Pancreas (tissue), 10 donors: ENCODE data around the gene SYT5. TPM values are rescaled to one million over a fixed set of nuclear protein-coding genes. Genes with fewer than 3 reads are reported as not detected.
"Not testable (repeated sequence)": the region's sequence is repeated elsewhere in the genome, so short reads cannot be mapped to it uniquely, and the experiment has no call there.

ENCODE experiments used
- ATAC-seq, 4 donors: fragments of 200-7000 bp; cut with Tn5 transposase; one replicate each; pipeline versions ENCODE4 v1.8.0 to v1.9.1; 2020; ENCODE audit warnings: mild to moderate bottlenecking in 4 of 4, moderate library complexity in 4 of 4
- DNase-seq, 6 donors: peaks; one replicate each; pipeline ENCODE4 v3.0.0-alpha.2; 2020
- FAIRE-seq: peaks from 2 replicates; lab custom pipeline; 2012; peaks lifted over from hg19 to GRCh38; lab: Jason Lieb, UNC
- H3K27ac ChIP-seq, 4 donors: fragments of 200-600 bp; sonication (generic); 1 replicate in 3 of 4; 2 replicates in 1 of 4; pipeline versions ENCODE4 v1.5.0 to v1.8.0; 2020
- H3K27me3 ChIP-seq, 4 donors: fragments of 200-600 bp; one replicate each; pipeline ENCODE4 v1.8.0; 2021
- H3K36me3 ChIP-seq, 3 donors: fragments of 200-600 bp; sonication (generic) in 1 of 3; one replicate each; pipeline versions ENCODE4 v1.5.0 to v1.8.0; 2020 to 2021
- H3K4me1 ChIP-seq, 3 donors: fragments of 200-600 bp; one replicate each; pipeline ENCODE4 v1.8.0; 2021
- H3K4me3 ChIP-seq, 4 donors: fragments of 200-600 bp; sonication (generic) in 2 of 4; one replicate each; pipeline versions ENCODE4 v1.5.0 to v1.8.0; 2020 to 2021
- H3K9me3 ChIP-seq, 4 donors: fragments of 200-600 bp; one replicate each; pipeline ENCODE4 v1.8.0; 2021
- CTCF ChIP-seq, 4 donors: fragments of 200-600 bp; sonication (generic) in 3 of 4; IDR thresholded peaks; one replicate each; pipeline versions ENCODE4 v1.5.0 to v1.8.0; 2021; ENCODE audit warnings: antibody characterized with exemption in 4 of 4
- WGBS, 2 donors: extraction: QIAGEN DNeasy Blood & Tissue Kit; methylation state at CpG; one replicate each; pipeline ENCODE4 v1.1.7; 2013; 5-methylcytosine and 5-hydroxymethylcytosine counted together
- intact Hi-C, 3 donors: fragments of 100-400 bp; cut with DNase I; formaldehyde crosslinking; loops; one replicate each; pipeline versions ENCODE4 v1.11.1 to v1.14.2; 2022
- polyA plus RNA-seq, 2 donors: library from polyadenylated mRNA; stranded (reverse); fragments of 200-250 nt; gene quantifications; one replicate each; pipeline ENCODE4 v1.2.3, GENCODE V29; 2013
- total RNA-seq, 6 donors: library from RNA; stranded (reverse); fragmentation: NEBNext Ultra II Directional in 4 of 6; extraction: Animal tissue kit (Norgen Biotek cat#: 25700) in 4 of 6; gene quantifications; one replicate each; pipeline versions ENCODE4 v1.2.1 to v1.2.4, GENCODE V29; 2021 to 2023
- donor health status: healthy with polysubstance abuse.
- donor health status: DM: no; HTN: no; CAD: no; lungs with moderate emphysema.
- donor health status: DM: no; HTN: no; CAD: no.
- donor health status: control.
- donor health status: control.
- donor health status: Bipolar disorder and iron deficiency.
- donor health status: DM: yes; HTN: yes; CAD: no.
- donor health status: DM: no; HTN: no; CAD: no.
- donor health status: DM: no; HTN: no; CAD: no.
- donor health status: DM: yes; HTN: yes; CAD: no.

Gene SYT5
- total and polyA plus RNA-seq, 8 donors = 0.88 to 41.1 (median 2.8) TPM

GRCh38 chr19:55206664-55207500 is 26.8 kb upstream of the SYT5 start:
- DNase-seq = peak; percentile 89 to 96 (median 92)
- ATAC-seq = peak; percentile 88 to 93 (median 90)
- Histone ChIP-seq H3K4me3 (peak overlapping the region; percentile 1 to 46 (median 22)), H3K27me3 (no peaks in the 10 kb centered on the region), H3K4me1 (peaks cover 15 to 23% (median 15%) of the 10 kb centered on the region in 3 donors), H3K9me3 (no peaks in the 10 kb centered on the region), H3K36me3 (peaks cover 0 to 3% (median 0%) of the 10 kb centered on the region in 3 donors), H3K27ac (peak overlapping the region; percentile 77 to 92 (median 89))
- WGBS, 2 donors = 13 to 14% methylated on average over 29 of the region's 29 CpGs
- FAIRE-seq = no peak
- intact Hi-C loops = no loop called here
- TF ChIP-seq CTCF (IDR thresholded peaks at IDR 0.05) = no peak

- H3K27ac ChIP-seq, intact Hi-C loops, H3K36me3 ChIP-seq, H3K4me3 ChIP-seq, DNase-seq, H3K27me3 ChIP-seq, H3K9me3 ChIP-seq, H3K4me1 ChIP-seq, FAIRE-seq, ATAC-seq: not testable (repeated sequence)
- 78 to 83% methylated on average over 10 of the region's 10 CpGs for WGBS, 2 donors
Measured at GRCh38 chr19:55202199-55202598, 22.1 kb upstream of the SYT5 start.

- no peak for TF ChIP-seq CTCF (IDR thresholded peaks at IDR 0.05)
- ATAC-seq (no peak), DNase-seq (no peak), FAIRE-seq (no peak)
- Histone ChIP-seq H3K4me3 (no peak overlapping the region), H3K36me3 (peaks cover 0 to 10% (median 0%) of the 10 kb centered on the region in 3 donors), H3K4me1 (no peaks in the 10 kb centered on the region), H3K27ac (no peak overlapping the region), H3K27me3 (no peaks in the 10 kb centered on the region), H3K9me3 (no peaks in the 10 kb centered on the region)
- intact Hi-C loops = no loop called here
- WGBS, 2 donors = 72 to 74% methylated on average over 5 of the region's 5 CpGs
Measured at GRCh38 chr19:55199620-55200204, 19.6 kb upstream of the SYT5 start.

GRCh38 chr19:55198651-55199050 is 18.6 kb upstream of the SYT5 start:
- Histone ChIP-seq H3K4me3 (no peak overlapping the region), H3K27ac (no peak overlapping the region), H3K4me1 (no peaks in the 10 kb centered on the region), H3K27me3 (no peaks in the 10 kb centered on the region), H3K9me3 (no peaks in the 10 kb centered on the region), H3K36me3 (peaks cover 0 to 7% (median 0%) of the 10 kb centered on the region in 3 donors)
- FAIRE-seq (no peak), ATAC-seq (no peak), DNase-seq (no peak)
- no peak for TF ChIP-seq CTCF (IDR thresholded peaks at IDR 0.05)
- intact Hi-C loops = no loop called here
- 63 to 68% methylated on average over 5 of the region's 5 CpGs for WGBS, 2 donors

DNA sequence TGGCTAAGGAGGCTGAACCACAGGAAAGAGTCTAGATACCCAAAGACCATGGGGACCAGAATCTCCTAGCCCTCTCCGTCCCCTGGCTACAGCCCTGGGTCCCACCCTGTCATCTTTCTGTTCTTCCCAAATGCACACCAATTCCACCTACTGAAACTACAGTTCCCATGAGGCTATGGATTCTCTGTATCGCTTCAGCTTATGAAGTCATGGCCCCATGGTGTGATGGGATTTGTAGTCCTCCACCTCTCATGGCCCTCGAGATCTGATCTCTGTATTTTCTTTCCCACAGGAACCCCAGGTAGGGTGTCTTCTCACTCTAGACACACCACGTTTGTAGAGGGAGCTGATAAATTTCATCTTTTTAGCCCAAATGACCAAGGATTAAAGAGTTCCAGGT is 17.4 kb upstream of the SYT5 start:
- Histone ChIP-seq H3K27me3 (no peaks in the 10 kb centered on the region), H3K27ac (no peak overlapping the region), H3K36me3 (peaks cover 0 to 7% (median 0%) of the 10 kb centered on the region in 3 donors), H3K9me3 (no peaks in the 10 kb centered on the region), H3K4me3 (no peak overlapping the region), H3K4me1 (no peaks in the 10 kb centered on the region)
- WGBS, 2 donors = 73 to 79% methylated on average over 4 of the region's 4 CpGs
- ATAC-seq = peak in 1 of 4 donors; percentile 32
- intact Hi-C loops = no loop called here
- TF ChIP-seq CTCF (IDR thresholded peaks at IDR 0.05) = no peak
- no peak for FAIRE-seq
- DNase-seq = no peak
